K562 (cell line): ENCODE data around the gene NBPF4. TPM values are rescaled to one million over a fixed set of nuclear protein-coding genes. Genes with fewer than 3 reads are reported as not detected.

Source experiments
- CHD2 ChIP-seq: IDR thresholded peaks from 2 replicates; pipeline ENCODE4 v1.6.1; 2011; ENCODE audit warnings: low read depth, low read length
- CREBBP ChIP-seq: IDR thresholded peaks from one replicate; pipeline ENCODE4 v1.6.1; 2012; ENCODE audit warnings: low read depth, mild to moderate bottlenecking, control low read depth, inconsistent platforms, low read length
- ELF4 ChIP-seq: fragments of 450-650 bp; formaldehyde crosslinking; IDR thresholded peaks from 2 replicates; pipeline ENCODE4 v1.4.0; 2022; ENCODE audit warnings: missing genetic modification characterization
- GATA2 ChIP-seq: sonication (generic); formaldehyde crosslinking; IDR thresholded peaks from 2 replicates; pipeline ENCODE4 v1.4.0; 2020; ENCODE audit warnings: mild to moderate bottlenecking, missing genetic modification reagents
- GATAD2A ChIP-seq: fragments of 450-650 bp; IDR thresholded peaks from 2 replicates; pipeline ENCODE4 v1.6.1; 2017
- NFXL1 ChIP-seq: fragments of 450-650 bp; formaldehyde crosslinking; IDR thresholded peaks from 2 replicates; pipeline ENCODE4 v1.4.0; 2021; ENCODE audit warnings: mild to moderate bottlenecking
- NR2C2 ChIP-seq, 2 experiments: fragments of 200-800 bp in 1 of 2; sonication (Bioruptor generic) in 1 of 2; sonication (generic) in 1 of 2; formaldehyde crosslinking in 1 of 2; IDR thresholded peaks; 2 replicates each; pipeline versions ENCODE4 v1.6.1 to v1.8.0; 2016 to 2022; ENCODE audit warnings: mild to moderate bottlenecking in 1 of 2, missing compliant biosample characterization in 1 of 2, missing genetic modification characterization in 1 of 2, missing genetic modification reagents in 1 of 2
- PML ChIP-seq: IDR thresholded peaks from 2 replicates; pipeline ENCODE4 v1.6.1; 2012; ENCODE audit warnings: low read length, inconsistent platforms
- PPARD ChIP-seq: fragments of 250-450 bp; sonication (Bioruptor Pico); IDR thresholded peaks from 2 replicates; pipeline ENCODE4 v1.8.0; 2022; ENCODE audit warnings: inconsistent platforms, mild to moderate bottlenecking, moderate library complexity
- STAT5A ChIP-seq: IDR thresholded peaks from 2 replicates; pipeline ENCODE4 v1.6.1; 2012; ENCODE audit warnings: low read length, inconsistent platforms, borderline replicate concordance
- ZBTB7A ChIP-seq: IDR thresholded peaks from 2 replicates; pipeline ENCODE4 v1.6.1; 2011; ENCODE audit warnings: low read depth, mild to moderate bottlenecking, low read length, moderate library complexity, borderline replicate concordance; ENCODE audit not compliant: control insufficient read depth
- ZNF165 ChIP-seq: fragments of 250-450 bp; sonication (Bioruptor Pico); IDR thresholded peaks from 2 replicates; pipeline ENCODE4 v1.4.0; 2020; ENCODE audit warnings: borderline replicate concordance
- ZNF444 ChIP-seq: fragments of 250-450 bp; sonication (Bioruptor Pico); IDR thresholded peaks from 2 replicates; pipeline ENCODE4 v1.4.0; 2020; ENCODE audit warnings: mild to moderate bottlenecking, moderate library complexity
- ZNF511 ChIP-seq: sonication (generic); formaldehyde crosslinking; IDR thresholded peaks from 2 replicates; pipeline ENCODE4 v1.8.0; 2022; ENCODE audit warnings: mild to moderate bottlenecking, missing genetic modification reagents
- ZNF592 ChIP-seq: fragments of 450-650 bp; IDR thresholded peaks from 2 replicates; pipeline ENCODE4 v1.6.1; 2017; ENCODE audit warnings: antibody characterized with exemption, mild to moderate bottlenecking
- ZNF668 ChIP-seq: fragments of 250-450 bp; sonication (Bioruptor Pico); IDR thresholded peaks from 2 replicates; pipeline ENCODE4 v1.8.0; 2022; ENCODE audit warnings: mild to moderate bottlenecking, inconsistent platforms
- polyA plus RNA-seq, 8 experiments: library from polyadenylated mRNA; depleted of rRNA in 4 of 8; stranded (reverse) in 5 of 8; unstranded in 3 of 8; fragments of >200 nt; fragmentation: Nextera tagmentation in 2 of 8; fragmentation: Illumina TruSeq in 1 of 8; extraction: Ambion mirVana in 2 of 8; extraction: Trizol in 1 of 8; gene quantifications; 2 replicates each; pipeline versions ENCODE4 v1.2.1 to v1.2.3, GENCODE V29; 2011 to 2014; ENCODE audit warnings: inconsistent platforms in 1 of 8, missing spikeins in 1 of 8
- total RNA-seq, 7 experiments: library from RNA; depleted of rRNA in 6 of 7; stranded (reverse); fragments of >200 nt in 6 of 7; fragmentation: Illumina TruSeq in 2 of 7; extraction: Trizol in 2 of 7; gene quantifications; 2 replicates each; pipeline versions ENCODE4 v1.2.1 to v1.2.3, GENCODE V29; 2011 to 2021; ENCODE audit warnings: low replicate concordance in 1 of 7
- TF ChIP-seq, protein P1 (sequence below), 2 experiments: fragments of 450-650 bp; conservative IDR thresholded peaks; 2 replicates each; pipeline ENCODE4 v1.6.1; 2017; ENCODE audit warnings: mild to moderate bottlenecking in 2 of 2, moderate library complexity in 2 of 2
- TF ChIP-seq, protein P2 (sequence below), 2 experiments: fragments of 200-800 bp in 1 of 2; sonication (Bioruptor generic) in 1 of 2; sonication (generic) in 1 of 2; formaldehyde crosslinking in 1 of 2; IDR thresholded peaks in 1 of 2; conservative IDR thresholded peaks in 1 of 2; 2 replicates each; pipeline versions ENCODE4 v1.5.0 to v1.6.1; 2016 to 2020; ENCODE audit warnings: missing compliant biosample characterization in 1 of 2, missing genetic modification characterization in 1 of 2, missing genetic modification reagents in 1 of 2

NBPF4 gene
- total and polyA plus RNA-seq, 9 of the 15 experiments (the other 6 are each of a cell fraction or from before 2014, with no cell fraction given): 3.6 to 10.4 (median 5.9) TPM

GRCh38 chr1:108199781-108200686 lies 43.8 kb downstream of the NBPF4 start, which contains the start of gene SLC25A24 (continued):
- TF ChIP-seq ZNF511 (CRISPR knock-in tag): no peak; the same call in 1 of the 2 replicates
- TF ChIP-seq CHD2: peak; percentile 73; the same call in 1 of the 2 replicates
- TF ChIP-seq PPARD: no peak
- TF ChIP-seq ELF4 (CRISPR knock-in tag): peak; percentile 54; the same call in 1 of the 2 replicates
- TF ChIP-seq ZNF444 (CRISPR knock-in tag): no peak
- no peak for TF ChIP-seq STAT5A
- TF ChIP-seq PML: peak; percentile 51; the same call in 1 of the 2 replicates
- TF ChIP-seq ZNF592: peak; percentile 27; the same call in 1 of the 2 replicates
- TF ChIP-seq NR2C2 (CRISPR knock-in tag; IDR thresholded peaks at IDR 0.05): no peak
- TF ChIP-seq NR2C2 (tag; IDR thresholded peaks at IDR 0.05): peak; percentile 58
- TF ChIP-seq, protein P1, sequence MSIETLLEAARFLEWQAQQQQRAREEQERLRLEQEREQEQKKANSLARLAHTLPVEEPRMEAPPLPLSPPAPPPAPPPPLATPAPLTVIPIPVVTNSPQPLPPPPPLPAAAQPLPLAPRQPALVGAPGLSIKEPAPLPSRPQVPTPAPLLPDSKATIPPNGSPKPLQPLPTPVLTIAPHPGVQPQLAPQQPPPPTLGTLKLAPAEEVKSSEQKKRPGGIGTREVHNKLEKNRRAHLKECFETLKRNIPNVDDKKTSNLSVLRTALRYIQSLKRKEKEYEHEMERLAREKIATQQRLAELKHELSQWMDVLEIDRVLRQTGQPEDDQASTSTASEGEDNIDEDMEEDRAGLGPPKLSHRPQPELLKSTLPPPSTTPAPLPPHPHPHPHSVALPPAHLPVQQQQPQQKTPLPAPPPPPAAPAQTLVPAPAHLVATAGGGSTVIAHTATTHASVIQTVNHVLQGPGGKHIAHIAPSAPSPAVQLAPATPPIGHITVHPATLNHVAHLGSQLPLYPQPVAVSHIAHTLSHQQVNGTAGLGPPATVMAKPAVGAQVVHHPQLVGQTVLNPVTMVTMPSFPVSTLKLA (conservative IDR thresholded peaks at IDR 0.05): peak in 1 of 2 experiments; percentile 59; a peak in 1 of 4 replicates
- TF ChIP-seq NFXL1 (CRISPR knock-in tag): no peak
- TF ChIP-seq GATAD2A: peak; percentile 80; the same call in 1 of the 2 replicates
- no peak for TF ChIP-seq GATA2 (CRISPR knock-in tag)
- no peak for TF ChIP-seq ZNF668
- TF ChIP-seq ZNF165 (CRISPR knock-in tag): 0 out of 2 replicates have a peak, but pooled peaks have one; percentile 33
- TF ChIP-seq, protein P2, sequence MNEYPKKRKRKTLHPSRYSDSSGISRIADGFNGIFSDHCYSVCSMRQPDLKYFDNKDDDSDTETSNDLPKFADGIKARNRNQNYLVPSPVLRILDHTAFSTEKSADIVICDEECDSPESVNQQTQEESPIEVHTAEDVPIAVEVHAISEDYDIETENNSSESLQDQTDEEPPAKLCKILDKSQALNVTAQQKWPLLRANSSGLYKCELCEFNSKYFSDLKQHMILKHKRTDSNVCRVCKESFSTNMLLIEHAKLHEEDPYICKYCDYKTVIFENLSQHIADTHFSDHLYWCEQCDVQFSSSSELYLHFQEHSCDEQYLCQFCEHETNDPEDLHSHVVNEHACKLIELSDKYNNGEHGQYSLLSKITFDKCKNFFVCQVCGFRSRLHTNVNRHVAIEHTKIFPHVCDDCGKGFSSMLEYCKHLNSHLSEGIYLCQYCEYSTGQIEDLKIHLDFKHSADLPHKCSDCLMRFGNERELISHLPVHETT (CRISPR knock-in tag; conservative IDR thresholded peaks at IDR 0.05 in 1 of 2, IDR thresholded peaks at IDR 0.05 in 1 of 2): 0 out of 4 replicates have a peak, but pooled peaks of 1 of the 2 experiments have one; percentile 72
- TF ChIP-seq CREBBP: no peak
- TF ChIP-seq ZBTB7A: peak; percentile 95; the same call in 1 of the 2 replicates
